Panc1 (cell line): ENCODE measurements around the gene CDADC1. TPM values are rescaled to one million over a fixed set of nuclear protein-coding genes. Genes with fewer than 3 reads are reported as not detected.

ENCODE experiments used
- ATAC-seq: fragments of 200-7000 bp; cut with Tn5 transposase; 2 replicates; pipeline ENCODE4 v1.9.1; 2020; ENCODE audit warnings: mild to moderate bottlenecking, moderate library complexity
- BruUV-seq: library from RNA; stranded (reverse); fragments of 400-500 nt; replicated peaks from 2 replicates; lab custom pipeline; 2021; lab: Mats Ljungman, UMichigan
- CTCF ChIA-PET: fragments of 300-600 bp; sonication (Branson Sonifier 250); formaldehyde crosslinking; loops from one replicate; lab custom pipeline; 2022; ENCODE audit warnings: antibody characterized with exemption; lab: Charles Lee
- POLR2A ChIA-PET: fragments of 300-600 bp; sonication (Branson Sonifier 250); formaldehyde crosslinking; loops from one replicate; lab custom pipeline; 2022; ENCODE audit warnings: antibody characterized with exemption; lab: Charles Lee
- DNase-seq: peaks from one replicate; pipeline ENCODE4 v3.0.0-alpha.2; 2010; ENCODE audit warnings: low read depth, low spot score
- H3K27ac ChIP-seq: 2 replicates; pipeline ENCODE4 v1.5.1; 2011; ENCODE audit warnings: mild to moderate bottlenecking, low read length, inconsistent platforms
- H3K27me3 ChIP-seq: fragments of 200-500 bp; sonication (Bioruptor generic); 2 replicates; pipeline ENCODE4 v1.6.0; 2014; ENCODE audit warnings: low read length, inconsistent platforms; ENCODE audit not compliant: control insufficient read depth, insufficient read depth
- H3K36me3 ChIP-seq: fragments of 200-500 bp; sonication (Bioruptor generic); 2 replicates; pipeline ENCODE4 v1.5.1; 2014; ENCODE audit warnings: inconsistent platforms, mild to moderate bottlenecking, low read length, moderate library complexity; ENCODE audit not compliant: control insufficient read depth, insufficient read depth
- H3K4me1 ChIP-seq: 2 replicates; pipeline ENCODE4 v1.5.1; 2011; ENCODE audit warnings: inconsistent platforms, mild to moderate bottlenecking, low read length, moderate library complexity; ENCODE audit not compliant: control insufficient read depth, insufficient read depth
- H3K4me3 ChIP-seq, 2 experiments: 2 replicates each; pipeline ENCODE4 v1.5.1; 2011 to 2012; ENCODE audit warnings: low read depth in 2 of 2, low read length in 2 of 2, mild to moderate bottlenecking in 2 of 2, inconsistent platforms in 1 of 2, moderate library complexity in 1 of 2
- H3K9me3 ChIP-seq: fragments of 200-500 bp; sonication (Bioruptor generic); 2 replicates; pipeline ENCODE4 v1.5.1; 2014; ENCODE audit warnings: low read depth, mild to moderate bottlenecking, inconsistent platforms, low read length, moderate library complexity; ENCODE audit not compliant: control insufficient read depth, insufficient read depth
- POLR2AphosphoS5 ChIP-seq: IDR thresholded peaks from 2 replicates; pipeline ENCODE4 v1.6.1; 2012; ENCODE audit warnings: mild to moderate bottlenecking, low read depth, low read length, moderate library complexity
- SIN3A ChIP-seq: IDR thresholded peaks from 2 replicates; pipeline ENCODE4 v1.6.1; 2012; ENCODE audit warnings: low read depth, mild to moderate bottlenecking, low read length, moderate library complexity, borderline replicate concordance; ENCODE audit not compliant: insufficient read depth
- TCF7L2 ChIP-seq: IDR thresholded peaks from 2 replicates; pipeline ENCODE4 v1.6.1; 2011; ENCODE audit warnings: mild to moderate bottlenecking, low read depth, low read length, inconsistent platforms
- in situ Hi-C: cut with HindIII; loops from 2 replicates; pipeline ENCODE4 v1.10.0; 2016; ENCODE audit warnings: low sequenced_read_pairs, low pct_unique_long_range_greater_than_20kb
- intact Hi-C: fragments of 100-400 bp; cut with micrococcal nuclease; formaldehyde crosslinking; loops from one replicate; pipeline ENCODE4 v1.10.0; 2022; ENCODE audit not compliant: unreplicated experiment
- total RNA-seq: library from RNA; stranded (reverse); gene quantifications from one replicate; pipeline ENCODE4 v1.2.1, GENCODE V29; 2021; ENCODE audit not compliant: unreplicated experiment
- TF ChIP-seq, protein P1 (sequence below), 2 experiments: IDR thresholded peaks; 2 replicates each; pipeline ENCODE4 v1.6.1; 2011 to 2012; ENCODE audit warnings: low read depth in 2 of 2, control low read depth in 1 of 2, low read length in 1 of 2, mild to moderate bottlenecking in 1 of 2, moderate library complexity in 1 of 2; ENCODE audit not compliant: insufficient read depth in 1 of 2
- TF ChIP-seq, protein P2 (sequence below): fragments of 450-650 bp; IDR thresholded peaks from 2 replicates; pipeline ENCODE4 v1.5.1; 2017; ENCODE audit warnings: mild to moderate bottlenecking

CDADC1 gene
- total RNA-seq, 1 experiment from 2014 or later = 11.8 TPM

- no peaks in the 10 kb centered on the region for H3K9me3 ChIP-seq
- H3K36me3 ChIP-seq = no peaks in the 10 kb centered on the region
- TF ChIP-seq SIN3A = no peak
- TF ChIP-seq POLR2AphosphoS5 = no peak
- TF ChIP-seq, protein P1, sequence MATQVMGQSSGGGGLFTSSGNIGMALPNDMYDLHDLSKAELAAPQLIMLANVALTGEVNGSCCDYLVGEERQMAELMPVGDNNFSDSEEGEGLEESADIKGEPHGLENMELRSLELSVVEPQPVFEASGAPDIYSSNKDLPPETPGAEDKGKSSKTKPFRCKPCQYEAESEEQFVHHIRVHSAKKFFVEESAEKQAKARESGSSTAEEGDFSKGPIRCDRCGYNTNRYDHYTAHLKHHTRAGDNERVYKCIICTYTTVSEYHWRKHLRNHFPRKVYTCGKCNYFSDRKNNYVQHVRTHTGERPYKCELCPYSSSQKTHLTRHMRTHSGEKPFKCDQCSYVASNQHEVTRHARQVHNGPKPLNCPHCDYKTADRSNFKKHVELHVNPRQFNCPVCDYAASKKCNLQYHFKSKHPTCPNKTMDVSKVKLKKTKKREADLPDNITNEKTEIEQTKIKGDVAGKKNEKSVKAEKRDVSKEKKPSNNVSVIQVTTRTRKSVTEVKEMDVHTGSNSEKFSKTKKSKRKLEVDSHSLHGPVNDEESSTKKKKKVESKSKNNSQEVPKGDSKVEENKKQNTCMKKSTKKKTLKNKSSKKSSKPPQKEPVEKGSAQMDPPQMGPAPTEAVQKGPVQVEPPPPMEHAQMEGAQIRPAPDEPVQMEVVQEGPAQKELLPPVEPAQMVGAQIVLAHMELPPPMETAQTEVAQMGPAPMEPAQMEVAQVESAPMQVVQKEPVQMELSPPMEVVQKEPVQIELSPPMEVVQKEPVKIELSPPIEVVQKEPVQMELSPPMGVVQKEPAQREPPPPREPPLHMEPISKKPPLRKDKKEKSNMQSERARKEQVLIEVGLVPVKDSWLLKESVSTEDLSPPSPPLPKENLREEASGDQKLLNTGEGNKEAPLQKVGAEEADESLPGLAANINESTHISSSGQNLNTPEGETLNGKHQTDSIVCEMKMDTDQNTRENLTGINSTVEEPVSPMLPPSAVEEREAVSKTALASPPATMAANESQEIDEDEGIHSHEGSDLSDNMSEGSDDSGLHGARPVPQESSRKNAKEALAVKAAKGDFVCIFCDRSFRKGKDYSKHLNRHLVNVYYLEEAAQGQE (IDR thresholded peaks at IDR 0.05; ENCODE audit: insufficient read depth in 1 of 2, low read depth in 2 of 2, low read length in 1 of 2) = no peak
- TF ChIP-seq TCF7L2 = no peak
- TF ChIP-seq, protein P2, sequence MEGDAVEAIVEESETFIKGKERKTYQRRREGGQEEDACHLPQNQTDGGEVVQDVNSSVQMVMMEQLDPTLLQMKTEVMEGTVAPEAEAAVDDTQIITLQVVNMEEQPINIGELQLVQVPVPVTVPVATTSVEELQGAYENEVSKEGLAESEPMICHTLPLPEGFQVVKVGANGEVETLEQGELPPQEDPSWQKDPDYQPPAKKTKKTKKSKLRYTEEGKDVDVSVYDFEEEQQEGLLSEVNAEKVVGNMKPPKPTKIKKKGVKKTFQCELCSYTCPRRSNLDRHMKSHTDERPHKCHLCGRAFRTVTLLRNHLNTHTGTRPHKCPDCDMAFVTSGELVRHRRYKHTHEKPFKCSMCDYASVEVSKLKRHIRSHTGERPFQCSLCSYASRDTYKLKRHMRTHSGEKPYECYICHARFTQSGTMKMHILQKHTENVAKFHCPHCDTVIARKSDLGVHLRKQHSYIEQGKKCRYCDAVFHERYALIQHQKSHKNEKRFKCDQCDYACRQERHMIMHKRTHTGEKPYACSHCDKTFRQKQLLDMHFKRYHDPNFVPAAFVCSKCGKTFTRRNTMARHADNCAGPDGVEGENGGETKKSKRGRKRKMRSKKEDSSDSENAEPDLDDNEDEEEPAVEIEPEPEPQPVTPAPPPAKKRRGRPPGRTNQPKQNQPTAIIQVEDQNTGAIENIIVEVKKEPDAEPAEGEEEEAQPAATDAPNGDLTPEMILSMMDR = no peak
- ATAC-seq (no peak), DNase-seq (no peak)
- CTCF ChIA-PET = no interaction called here
- in situ Hi-C loops = no loop called here
- intact Hi-C loops = loop anchor here (5.0 kb wide), 1 partner anchor 132 kb away; no protein-coding TSS in a partner anchor
- no peaks in the 10 kb centered on the region for H3K27me3 ChIP-seq
- BruUV-seq = no TSS peak
- POLR2A ChIA-PET = no interaction called here
- H3K4me1 ChIP-seq = no peaks in the 10 kb centered on the region
- no peak overlapping the region for H3K4me3 ChIP-seq
- no peak overlapping the region for H3K27ac ChIP-seq
These were observed 57.3 kb downstream of the CDADC1 start for GRCh38 chr13:49304763-49305700.

- Histone ChIP-seq H3K27me3 (no peaks in the 10 kb centered on the region), H3K27ac (no peak overlapping the region), H3K4me3 (no peak overlapping the region), H3K4me1 (no peaks in the 10 kb centered on the region), H3K9me3 (no peaks in the 10 kb centered on the region), H3K36me3 (no peaks in the 10 kb centered on the region)
- in situ Hi-C loops (no loop called here), intact Hi-C loops (no loop called here)
- ChIA-PET CTCF (no interaction called here), POLR2A (no interaction called here)
- no peak for ATAC-seq
- no peak for DNase-seq
- no TSS peak for BruUV-seq
- no peak for TF ChIP-seq TCF7L2
- TF ChIP-seq, protein P2 = no peak
- TF ChIP-seq SIN3A = no peak
- no peak for TF ChIP-seq POLR2AphosphoS5
- TF ChIP-seq, protein P1 (IDR thresholded peaks at IDR 0.05; ENCODE audit: insufficient read depth in 1 of 2, low read depth in 2 of 2, low read length in 1 of 2) = no peak
These were observed 58.2 kb downstream of the CDADC1 start for GRCh38 chr13:49305792-49306425.
